ENCODE measurements around the gene SCARB1. TPM values are rescaled to one million over a fixed set of nuclear protein-coding genes. Genes with fewer than 3 reads are reported as not detected.
"Not testable (repeated sequence)": the region's sequence is repeated elsewhere in the genome, so short reads cannot be mapped to it uniquely, and the experiment has no call there.

Gene SCARB1
- total and polyA plus RNA-seq, 2 experiments from 2014 or later, result 31.0 to 62.5 TPM

GRCh38 chr12:124881123-124881522 is 17.5 kb upstream of the SCARB1 start:
- DNase-seq (ENCODE audit: low spot score) (no peak), ATAC-seq (peak; percentile 12; the same call in 1 of the 3 replicates)
- peaks cover 28% of the 10 kb centered on the region for H3K4me1 ChIP-seq (ENCODE audit: insufficient read depth)
- no peaks in the 10 kb centered on the region for H3K36me3 ChIP-seq (ENCODE audit: insufficient read depth)
- no peaks in the 10 kb centered on the region for H3K27me3 ChIP-seq (ENCODE audit: insufficient read depth)
- Mint-ChIP-seq H3K4me3 (no peak overlapping the region), H3K4me1 (peaks cover 26% of the 10 kb centered on the region), H3K36me3 (ENCODE audit: low read depth) (no peaks in the 10 kb centered on the region), H3K27ac (no peak overlapping the region), H3K9me3 (no peaks in the 10 kb centered on the region), H3K27me3 (ENCODE audit: insufficient read depth, low read depth, poor library complexity) (peaks cover 4% of the 10 kb centered on the region)
- 0 out of 2 replicates have a peak overlapping the region, but pooled peaks have one; percentile 52 for H2AFZ ChIP-seq
- H3K79me2 ChIP-seq (replicated peaks; ENCODE audit: insufficient read depth), result no peaks in the 10 kb centered on the region
- H3K4me2 ChIP-seq, result no peak overlapping the region
- H3F3A ChIP-seq (replicated peaks; ENCODE audit: low read depth), result 0 out of 2 replicates have a peak, but pooled peaks cover 4% of the 10 kb centered on the region
- TF ChIP-seq CREB1 (CRISPR knock-in tag; IDR thresholded peaks at IDR 0.05; ENCODE audit: low read depth), result no peak
- no peak for TF ChIP-seq STAT1 (IDR thresholded peaks at IDR 0.05; ENCODE audit: unreplicated experiment)
- no peak for TF ChIP-seq POLR2AphosphoS5 (IDR thresholded peaks at IDR 0.05; ENCODE audit: low read depth)
- TF ChIP-seq ZNF114 (CRISPR knock-in tag; IDR thresholded peaks at IDR 0.05), result no peak
- no peak for TF ChIP-seq REST (IDR thresholded peaks at IDR 0.05; ENCODE audit: unreplicated experiment)
- no peak for TF ChIP-seq NANOG (IDR thresholded peaks at IDR 0.05; ENCODE audit: borderline replicate concordance)
- TF ChIP-seq JUNB (IDR thresholded peaks at IDR 0.05; ENCODE audit: unreplicated experiment), result no peak
- TF ChIP-seq ZNF331 (CRISPR knock-in tag; IDR thresholded peaks at IDR 0.05; ENCODE audit: low read depth), result no peak
- TF ChIP-seq ETS1 (IDR thresholded peaks at IDR 0.05), result no peak
- TF ChIP-seq EZH2phosphoT487 (IDR thresholded peaks at IDR 0.05; ENCODE audit: unreplicated experiment), result no peak
- TF ChIP-seq ZNF462 (CRISPR knock-in tag; IDR thresholded peaks at IDR 0.05), result no peak
- TF ChIP-seq EZH2 (IDR thresholded peaks at IDR 0.05; ENCODE audit: low read depth, unreplicated experiment), result no peak
- H3K9me2 ChIP-seq (ENCODE audit: insufficient read depth), result no peaks in the 10 kb centered on the region
- H3K27ac ChIP-seq (ENCODE audit: low read depth), result no peak overlapping the region
- H3K4me3 ChIP-seq, result no peak overlapping the region
- H4K20me1 ChIP-seq (replicated peaks; ENCODE audit: insufficient read depth), result no peaks in the 10 kb centered on the region

- H3K9me2 ChIP-seq (ENCODE audit: insufficient read depth); H3K27ac Mint-ChIP-seq; H3K79me2 ChIP-seq (replicated peaks; ENCODE audit: insufficient read depth); H3K9me3 Mint-ChIP-seq; H3K4me3 ChIP-seq; H3K4me2 ChIP-seq; H3K27ac ChIP-seq (ENCODE audit: low read depth); H3K36me3 ChIP-seq (ENCODE audit: insufficient read depth); H4K20me1 ChIP-seq (replicated peaks; ENCODE audit: insufficient read depth); H3K27me3 Mint-ChIP-seq (ENCODE audit: insufficient read depth, low read depth, poor library complexity); H3F3A ChIP-seq (replicated peaks; ENCODE audit: low read depth); H3K36me3 Mint-ChIP-seq (ENCODE audit: low read depth); ATAC-seq; H3K27me3 ChIP-seq (ENCODE audit: insufficient read depth); DNase-seq (ENCODE audit: low spot score); H3K4me3 Mint-ChIP-seq; H2AFZ ChIP-seq: not testable (repeated sequence)
- H3K4me1 ChIP-seq (ENCODE audit: insufficient read depth), result peaks cover 27% of the 10 kb centered on the region
- H3K4me1 Mint-ChIP-seq, result peaks cover 26% of the 10 kb centered on the region
Measured at GRCh38 chr12:124880335-124880734, 16.7 kb upstream of the SCARB1 start.

Measured in GM23338 (cell line).